ENCODE results near the gene ADGRE1. TPM values are rescaled to one million over a fixed set of nuclear protein-coding genes. Genes with fewer than 3 reads are reported as not detected.
"Not testable (repeated sequence)": the region's sequence is repeated elsewhere in the genome, so short reads cannot be mapped to it uniquely, and the experiment has no call there.

ADGRE1 gene
- total RNA-seq, 1 experiment from 2014 or later, result not detected

DNA sequence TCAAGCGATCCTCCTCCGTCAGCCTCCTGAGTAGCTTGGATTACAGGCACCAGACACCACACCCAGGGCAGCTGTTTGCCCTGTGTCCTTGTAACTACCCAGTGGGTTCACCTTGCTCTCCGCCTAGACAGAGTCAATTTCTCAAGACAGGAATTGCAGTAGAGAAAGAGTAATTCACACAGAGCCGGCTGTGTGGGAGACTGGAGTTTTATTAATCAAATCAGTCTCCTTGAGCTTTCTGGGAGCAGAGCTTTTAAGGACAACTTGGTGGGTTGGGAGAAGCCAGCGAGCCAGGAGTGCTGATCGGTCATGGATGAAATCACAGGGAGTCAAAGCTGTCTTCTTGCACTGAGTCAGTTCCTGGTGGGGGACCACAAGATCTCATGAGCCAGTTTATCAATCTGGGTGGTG lies 20.6 kb upstream of the ADGRE1 start:
- Histone ChIP-seq H3K27me3 (no peaks in the 10 kb centered on the region), H3K4me1 (no peaks in the 10 kb centered on the region), H3K9me3 (replicated peaks) (no peaks in the 10 kb centered on the region), H3K27ac (no peak overlapping the region), H3K36me3 (no peaks in the 10 kb centered on the region), H3K4me3 (no peak overlapping the region)
- no peak for DNase-seq

DNA sequence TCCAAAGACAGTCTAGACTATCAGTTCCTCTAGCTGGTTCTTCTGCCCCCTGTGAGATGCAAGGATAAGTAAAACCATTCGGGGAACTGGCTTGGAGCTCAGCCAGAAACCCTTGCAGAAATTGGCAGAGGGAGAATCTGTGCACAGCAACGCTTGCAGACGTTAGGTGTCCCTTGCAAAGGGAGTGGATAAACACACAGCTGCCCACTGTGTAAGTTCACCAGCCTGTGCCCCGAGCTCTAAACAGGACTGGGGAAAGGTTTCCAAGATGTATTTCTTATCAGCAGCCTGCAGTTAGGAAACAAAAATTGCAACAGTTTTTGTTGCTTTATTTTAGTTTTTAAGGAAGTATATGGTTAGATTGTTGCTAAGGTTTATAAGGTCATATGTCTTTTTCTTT lies 19.0 kb upstream of the ADGRE1 start:
- no peak for DNase-seq
- Histone ChIP-seq H3K27me3 (no peaks in the 10 kb centered on the region), H3K9me3 (replicated peaks) (no peaks in the 10 kb centered on the region), H3K27ac (no peak overlapping the region), H3K36me3 (no peaks in the 10 kb centered on the region), H3K4me1 (no peaks in the 10 kb centered on the region), H3K4me3 (no peak overlapping the region)

DNA sequence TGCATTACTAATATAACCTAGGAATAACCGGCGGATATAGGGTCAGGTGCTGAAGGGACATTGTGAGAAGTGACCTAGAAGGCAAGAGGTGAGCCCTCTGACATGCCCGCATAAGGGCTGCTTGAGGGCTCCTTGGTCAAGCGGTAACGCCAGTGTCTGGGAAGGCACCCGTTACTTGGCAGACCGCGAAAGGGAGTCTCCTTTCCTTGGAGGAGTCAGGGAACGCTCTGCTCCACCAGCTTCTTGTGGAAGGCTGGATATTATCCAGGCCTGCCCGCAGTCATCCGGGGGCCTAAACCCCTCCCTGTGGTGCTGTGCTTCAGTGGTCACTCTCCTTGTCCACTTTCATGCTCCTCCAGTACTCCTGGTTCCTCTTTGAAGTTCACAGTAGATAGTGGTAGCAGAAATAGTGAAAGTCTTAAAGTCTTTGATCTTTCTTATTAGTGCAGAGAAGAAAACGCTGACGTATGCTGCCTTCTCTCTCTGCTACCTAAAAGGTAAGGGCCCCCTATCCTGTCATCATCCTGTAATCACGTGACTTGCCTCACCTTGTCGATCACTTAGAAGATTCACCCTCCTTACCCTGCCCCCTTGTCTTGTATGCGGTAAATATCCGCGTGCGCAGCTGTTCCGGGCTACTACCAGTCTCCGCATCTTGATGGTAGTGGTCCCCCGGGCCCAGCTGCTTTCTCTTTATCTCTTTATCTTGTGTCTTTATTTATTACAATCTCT lies 18.1 kb upstream of the ADGRE1 start:
- H3K4me1 ChIP-seq; DNase-seq; H3K9me3 ChIP-seq (replicated peaks); H3K27ac ChIP-seq; H3K36me3 ChIP-seq; H3K4me3 ChIP-seq; H3K27me3 ChIP-seq: not testable (repeated sequence)

DNA sequence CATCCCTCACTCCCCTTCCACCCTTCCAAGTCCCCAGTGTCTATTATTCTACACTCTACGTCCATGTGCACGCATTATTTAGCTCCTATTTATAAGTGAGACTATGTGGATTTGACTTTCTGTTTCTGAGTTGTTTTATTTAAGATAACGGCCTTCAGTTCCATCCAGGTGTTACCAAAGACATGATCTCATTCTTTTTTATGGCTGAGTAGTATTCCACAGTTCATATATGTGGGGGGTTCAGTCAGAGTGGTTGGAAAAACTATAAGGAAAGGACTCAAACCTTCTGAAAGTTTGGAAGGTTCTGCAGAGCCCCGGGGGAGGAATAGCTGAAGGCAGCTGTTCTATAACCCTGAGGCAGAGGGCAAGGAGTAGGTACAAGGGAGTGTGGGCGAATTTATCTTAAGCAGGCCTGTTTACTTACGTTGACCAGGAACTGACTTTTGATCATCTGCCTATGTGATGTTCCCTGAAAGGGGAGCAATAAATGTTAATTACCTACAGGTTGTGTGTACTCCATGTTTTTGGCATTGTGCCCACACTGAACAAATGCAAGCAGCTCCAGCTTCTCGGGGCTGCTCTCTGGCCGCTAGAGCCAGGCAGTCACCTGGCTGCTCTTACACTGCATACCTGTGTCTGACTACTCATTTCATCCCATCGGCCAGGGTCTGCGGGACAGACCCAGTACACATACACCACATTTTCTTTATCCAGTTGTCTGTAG lies 13.5 kb upstream of the ADGRE1 start:
- no peaks in the 10 kb centered on the region for H3K4me1 ChIP-seq
- no peaks in the 10 kb centered on the region for H3K27me3 ChIP-seq
- no peaks in the 10 kb centered on the region for H3K9me3 ChIP-seq (replicated peaks)

DNA sequence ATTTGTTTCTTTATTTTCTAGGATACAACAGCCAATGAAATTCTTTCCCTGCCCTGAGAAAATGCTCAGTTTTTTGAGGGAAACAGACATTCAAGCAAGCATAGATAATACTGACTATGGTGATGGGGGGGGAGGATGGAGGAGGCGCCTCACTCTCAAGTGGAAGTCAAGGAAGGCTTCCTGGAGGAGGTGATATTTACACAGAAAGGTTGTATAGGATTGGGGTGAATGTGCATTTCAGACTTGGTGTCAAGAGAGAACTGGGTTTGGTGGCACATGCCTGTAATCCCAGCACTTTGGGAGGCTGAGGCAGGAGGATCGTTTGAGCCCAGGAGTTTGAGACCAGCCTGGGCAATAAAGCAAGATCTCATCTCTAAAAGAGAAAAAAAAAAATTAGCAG lies 12.2 kb upstream of the ADGRE1 start:
- DNase-seq, result no peak
- Histone ChIP-seq H3K27ac (no peak overlapping the region), H3K4me1 (no peaks in the 10 kb centered on the region), H3K9me3 (replicated peaks) (no peaks in the 10 kb centered on the region), H3K36me3 (no peaks in the 10 kb centered on the region), H3K4me3 (no peak overlapping the region), H3K27me3 (no peaks in the 10 kb centered on the region)

More for the DNA sequence above, 13.5 kb upstream of the ADGRE1 start:
- no peak overlapping the region for H3K27ac ChIP-seq
- H3K4me3 ChIP-seq, result no peak overlapping the region
- H3K36me3 ChIP-seq, result no peaks in the 10 kb centered on the region
- no peak for DNase-seq

DNA sequence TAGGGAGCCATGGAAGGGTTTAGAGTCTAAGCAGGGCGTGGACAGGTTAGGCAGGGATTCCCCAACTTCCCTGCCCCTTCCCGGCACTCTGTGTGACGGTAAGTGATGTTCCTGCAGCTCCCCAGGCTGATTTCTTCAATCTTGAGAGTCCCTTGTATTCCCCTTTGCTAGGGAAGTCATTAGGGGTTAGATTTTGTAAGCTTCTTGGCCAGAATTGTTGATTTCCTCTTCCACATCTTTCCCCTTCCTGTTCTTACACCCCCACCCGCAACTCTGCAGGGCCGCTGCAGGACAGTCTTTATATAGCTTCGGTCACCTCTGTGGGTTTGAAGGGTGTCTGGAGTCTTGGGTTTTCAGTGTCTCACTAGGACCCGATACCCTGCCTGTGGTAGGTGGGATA lies 10.6 kb upstream of the ADGRE1 start:
- Histone ChIP-seq H3K27me3 (no peaks in the 10 kb centered on the region), H3K36me3 (no peaks in the 10 kb centered on the region), H3K4me1 (no peaks in the 10 kb centered on the region), H3K9me3 (replicated peaks) (no peaks in the 10 kb centered on the region), H3K4me3 (no peak overlapping the region), H3K27ac (no peak overlapping the region)
- no peak for DNase-seq

DNA sequence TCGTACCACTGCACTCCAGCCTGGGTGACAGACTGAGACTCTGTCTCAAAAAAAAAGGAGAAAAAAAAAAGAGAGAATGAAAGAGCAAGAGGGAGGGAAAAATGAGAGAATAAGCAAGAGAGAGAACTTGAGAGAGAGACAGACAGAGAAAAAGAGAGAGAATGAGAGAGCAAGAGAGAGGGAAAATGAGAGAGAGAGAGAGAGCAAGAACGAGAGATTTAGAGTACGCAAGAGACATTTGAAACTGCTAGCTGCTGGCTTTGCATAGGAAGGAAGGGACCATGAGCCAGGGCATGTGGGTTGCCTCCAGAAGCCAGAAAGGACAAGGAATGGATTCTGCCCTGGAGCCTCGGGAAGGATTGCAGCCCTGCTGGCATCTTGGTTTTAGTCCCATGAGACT lies 9.6 kb upstream of the ADGRE1 start:
- DNase-seq, result no peak
- H3K4me1 ChIP-seq, result no peaks in the 10 kb centered on the region
- H3K4me3 ChIP-seq, result no peak overlapping the region
- H3K27me3 ChIP-seq, result no peaks in the 10 kb centered on the region
- H3K9me3 ChIP-seq (replicated peaks), result no peaks in the 10 kb centered on the region
- no peak overlapping the region for H3K27ac ChIP-seq
- H3K36me3 ChIP-seq, result no peaks in the 10 kb centered on the region

DNA sequence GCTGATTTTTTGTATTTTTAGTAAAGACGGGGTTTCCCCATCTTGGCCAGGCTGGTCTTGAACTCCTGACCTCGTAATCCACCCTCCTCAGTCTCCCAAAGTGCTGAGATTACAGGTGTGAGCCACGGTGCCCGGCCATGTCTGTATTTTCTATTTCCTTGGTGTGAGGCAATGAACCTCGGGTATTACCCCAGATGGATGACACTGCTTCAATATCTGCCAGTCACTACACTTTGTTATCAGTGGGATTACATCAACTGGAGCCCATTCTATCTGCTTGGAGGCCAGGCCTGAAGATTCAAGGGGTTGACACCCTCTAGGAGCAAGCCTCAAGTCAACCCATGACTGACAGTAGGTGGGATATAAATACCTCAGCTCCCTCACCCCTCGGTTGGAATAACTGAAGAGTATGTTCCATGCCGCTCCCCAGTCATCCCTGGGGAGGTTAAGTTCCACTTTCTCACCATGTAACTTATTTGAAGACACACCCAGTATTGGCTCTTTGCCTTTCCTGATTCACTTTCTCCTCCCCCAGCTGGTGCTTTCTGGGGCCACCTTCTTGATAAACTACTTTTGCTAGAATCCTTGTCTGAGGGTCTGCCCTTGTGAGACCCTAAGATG lies 992 bp upstream of the ADGRE1 start:
- H3K27me3 ChIP-seq, result no peaks in the 10 kb centered on the region
- no peak overlapping the region for H3K4me3 ChIP-seq
- H3K36me3 ChIP-seq, result no peaks in the 10 kb centered on the region
- H3K9me3 ChIP-seq (replicated peaks), result no peaks in the 10 kb centered on the region
- no peaks in the 10 kb centered on the region for H3K4me1 ChIP-seq
- H3K27ac ChIP-seq, result no peak overlapping the region
- no peak for DNase-seq

DNA sequence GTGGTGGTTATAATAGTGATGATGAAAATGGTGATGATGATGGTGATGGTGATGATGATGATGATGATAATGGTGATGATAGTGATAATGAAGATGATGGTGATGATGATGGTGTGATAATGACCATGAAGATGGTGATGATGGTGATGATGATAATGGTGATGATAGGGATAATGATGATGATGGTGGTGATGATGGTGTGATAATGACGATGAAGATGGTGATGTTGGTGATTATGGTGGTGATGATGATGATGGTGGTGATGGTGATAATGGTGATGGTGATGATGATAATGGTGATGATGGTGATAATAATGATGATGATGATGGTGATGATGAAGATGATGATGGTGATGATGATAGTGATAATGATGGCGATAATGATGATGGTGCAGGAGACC lies 1.6 kb downstream of the ADGRE1 start:
- Histone ChIP-seq H3K9me3 (replicated peaks) (no peaks in the 10 kb centered on the region), H3K4me1 (no peaks in the 10 kb centered on the region), H3K36me3 (no peaks in the 10 kb centered on the region), H3K27me3 (no peaks in the 10 kb centered on the region), H3K27ac (no peak overlapping the region), H3K4me3 (no peak overlapping the region)
- DNase-seq, result no peak

DNA sequence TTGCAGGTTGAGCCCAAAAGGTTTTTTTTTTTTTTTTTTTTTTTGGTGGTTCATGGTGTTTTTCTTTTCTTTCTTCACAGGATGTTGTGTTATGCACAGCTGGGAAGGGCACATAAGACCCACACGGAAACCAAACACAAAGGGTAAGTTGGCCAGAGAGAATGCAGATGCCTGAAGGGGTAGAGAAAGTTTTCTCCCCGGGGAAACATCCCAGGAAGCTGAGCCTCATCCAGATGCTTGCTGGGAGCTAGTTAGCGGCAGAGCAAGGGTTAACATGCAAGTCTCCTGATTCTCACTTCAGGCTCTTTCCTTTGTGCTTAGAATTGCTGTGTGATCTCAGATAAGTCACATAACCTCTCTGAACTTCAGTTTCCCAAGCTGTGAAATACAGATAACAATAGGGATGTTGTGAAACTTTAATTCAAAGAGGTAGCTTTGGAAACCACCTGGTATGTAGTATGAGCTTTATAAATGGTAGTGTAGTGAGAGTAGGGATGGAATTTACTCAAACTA lies 3.1 kb downstream of the ADGRE1 start:
- H3K9me3 ChIP-seq (replicated peaks), result no peaks in the 10 kb centered on the region
- no peak overlapping the region for H3K4me3 ChIP-seq
- no peak overlapping the region for H3K27ac ChIP-seq
- no peak for DNase-seq
- no peaks in the 10 kb centered on the region for H3K4me1 ChIP-seq
- no peaks in the 10 kb centered on the region for H3K36me3 ChIP-seq
- H3K27me3 ChIP-seq, result no peaks in the 10 kb centered on the region

DNA sequence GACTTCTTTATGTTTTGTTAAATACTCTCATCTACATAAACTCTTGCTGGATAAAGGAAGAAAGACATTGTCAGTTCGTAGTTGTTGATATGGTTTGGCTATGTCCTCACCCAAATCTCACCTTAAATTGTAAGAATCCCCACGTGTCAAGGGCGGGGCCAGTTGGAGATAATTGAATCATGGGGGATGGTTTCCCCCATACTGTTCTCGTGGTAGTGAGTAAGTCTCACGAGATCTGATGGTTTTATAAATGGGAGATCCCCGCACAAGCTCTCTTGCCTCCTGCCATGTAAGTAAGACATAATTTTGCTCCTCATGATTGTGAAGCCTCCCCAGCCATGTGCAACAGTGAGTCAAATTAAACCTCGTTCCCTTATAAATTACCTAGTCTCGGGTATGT lies 3.6 kb downstream of the ADGRE1 start:
- H3K27ac ChIP-seq, result no peak overlapping the region
- no peaks in the 10 kb centered on the region for H3K9me3 ChIP-seq (replicated peaks)
- no peak overlapping the region for H3K4me3 ChIP-seq
- no peaks in the 10 kb centered on the region for H3K27me3 ChIP-seq
- no peak for DNase-seq
- no peaks in the 10 kb centered on the region for H3K36me3 ChIP-seq
- no peaks in the 10 kb centered on the region for H3K4me1 ChIP-seq

DNA sequence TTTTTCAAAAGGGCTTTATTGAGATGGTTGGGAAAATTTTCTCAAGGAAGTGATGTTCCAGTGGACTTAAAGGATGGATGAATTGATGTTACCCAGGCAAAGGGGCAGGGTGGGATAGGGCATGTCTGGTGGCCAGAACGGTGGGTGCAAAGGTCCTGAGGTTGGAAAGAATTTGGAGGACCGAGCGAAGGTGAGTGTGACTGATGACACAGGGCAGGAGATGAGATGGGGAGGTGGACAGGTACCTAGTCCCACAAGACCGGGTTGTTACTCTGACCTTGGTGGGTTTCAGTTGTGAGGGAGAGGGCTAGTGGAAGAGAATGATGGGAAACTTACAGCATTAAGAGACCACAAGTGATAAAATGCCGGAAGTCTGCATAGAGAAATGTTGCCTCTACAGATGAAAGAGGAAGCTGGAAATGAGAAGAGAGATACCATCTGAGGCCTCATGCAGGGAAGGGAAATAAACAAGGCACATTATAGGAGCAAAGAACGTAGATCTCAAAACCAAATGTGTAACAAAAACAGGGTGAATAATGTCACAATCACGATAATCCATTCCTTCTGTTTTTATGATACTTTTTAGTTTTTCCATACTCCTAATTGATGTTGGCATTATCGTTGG lies 4.5 kb downstream of the ADGRE1 start:
- no peak overlapping the region for H3K4me3 ChIP-seq
- no peaks in the 10 kb centered on the region for H3K9me3 ChIP-seq (replicated peaks)
- no peaks in the 10 kb centered on the region for H3K27me3 ChIP-seq
- DNase-seq, result no peak
- H3K36me3 ChIP-seq, result no peaks in the 10 kb centered on the region
- H3K27ac ChIP-seq, result no peak overlapping the region
- no peaks in the 10 kb centered on the region for H3K4me1 ChIP-seq

DNA sequence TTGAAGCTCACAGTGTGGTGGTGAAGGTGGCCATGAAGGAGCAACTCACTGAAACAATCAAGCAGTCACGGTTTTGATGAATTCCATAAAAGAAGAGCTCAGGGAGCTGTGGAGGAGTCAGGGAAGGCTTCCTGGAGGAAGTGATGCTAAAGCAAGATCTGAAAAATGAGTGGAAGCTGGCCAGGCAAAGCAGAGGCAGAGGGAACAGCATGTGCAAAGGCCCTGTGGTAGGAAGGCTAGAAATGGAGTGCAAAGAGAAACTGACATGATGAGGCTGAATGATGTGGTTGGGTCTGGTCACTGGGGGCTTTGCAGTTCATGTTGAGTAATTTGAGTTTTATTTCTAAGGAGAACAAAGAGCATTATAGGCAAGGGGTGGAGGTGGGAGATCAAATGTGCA lies 6.9 kb downstream of the ADGRE1 start:
- no peaks in the 10 kb centered on the region for H3K36me3 ChIP-seq
- no peaks in the 10 kb centered on the region for H3K4me1 ChIP-seq
- no peak for DNase-seq
- H3K4me3 ChIP-seq, result no peak overlapping the region
- no peaks in the 10 kb centered on the region for H3K9me3 ChIP-seq (replicated peaks)
- H3K27ac ChIP-seq, result no peak overlapping the region
- H3K27me3 ChIP-seq, result no peaks in the 10 kb centered on the region

DNA sequence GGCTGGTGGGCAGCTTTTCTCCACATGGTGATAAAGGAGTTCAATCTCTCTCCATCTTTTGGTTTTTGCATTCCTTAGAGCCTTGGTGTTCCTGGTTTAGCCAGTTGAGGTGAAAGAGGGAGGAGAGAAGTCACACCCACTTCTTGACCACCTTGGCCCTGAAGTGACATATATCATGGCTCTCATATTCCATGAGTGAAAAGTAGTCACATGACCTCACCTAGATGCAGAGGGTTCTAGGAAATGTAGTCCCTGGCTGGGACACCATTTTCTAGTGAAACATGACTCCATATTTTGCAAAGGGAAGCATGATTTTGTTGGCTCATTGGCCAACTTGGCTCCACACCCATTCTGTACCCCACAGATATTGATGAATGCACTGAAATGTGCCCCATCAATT lies 16.1 kb downstream of the ADGRE1 start:
- DNase-seq, result no peak
- Histone ChIP-seq H3K4me1 (no peaks in the 10 kb centered on the region), H3K9me3 (replicated peaks) (no peaks in the 10 kb centered on the region), H3K27ac (no peak overlapping the region), H3K4me3 (no peak overlapping the region), H3K36me3 (no peaks in the 10 kb centered on the region), H3K27me3 (no peaks in the 10 kb centered on the region)

DNA sequence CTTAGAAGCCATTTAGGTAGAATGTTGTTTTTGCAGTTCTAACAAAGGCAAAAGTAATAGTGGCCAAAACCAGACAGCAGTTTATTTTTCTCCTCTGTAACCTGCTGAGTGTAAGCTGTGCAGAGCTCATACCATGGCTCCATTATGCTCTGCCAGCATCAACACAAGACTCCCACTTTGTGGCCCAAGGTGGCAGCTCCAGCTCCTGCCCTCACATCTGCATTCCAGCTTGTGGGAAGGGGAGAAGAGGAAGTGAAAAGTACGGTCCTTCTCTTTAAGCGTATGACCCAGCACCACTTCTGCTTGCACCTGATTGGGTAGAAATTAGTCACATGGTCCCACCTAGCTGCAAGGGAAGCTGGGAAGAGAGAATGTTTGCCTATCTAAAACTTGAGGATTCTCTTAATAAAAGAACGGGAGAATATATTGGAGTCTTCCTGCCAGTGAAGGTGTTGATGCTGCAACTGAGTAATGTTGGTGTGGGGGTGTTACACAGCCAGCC lies 19.2 kb downstream of the ADGRE1 start:
- Histone ChIP-seq H3K4me1 (no peaks in the 10 kb centered on the region), H3K27ac (no peak overlapping the region), H3K36me3 (no peaks in the 10 kb centered on the region), H3K4me3 (no peak overlapping the region), H3K9me3 (replicated peaks) (no peaks in the 10 kb centered on the region), H3K27me3 (no peaks in the 10 kb centered on the region)
- DNase-seq, result no peak

All from SJCRH30 (cell line).